Lower leg skin (tissue), 4 donors: ENCODE results near the gene POMZP3. TPM values are rescaled to one million over a fixed set of nuclear protein-coding genes. Genes with fewer than 3 reads are reported as not detected.
"Not testable (repeated sequence)": the region's sequence is repeated elsewhere in the genome, so short reads cannot be mapped to it uniquely, and the experiment has no call there.

Experiments used
- DNase-seq, 2 donors: peaks; one replicate each; pipeline ENCODE4 v3.0.0-alpha.2; 2019; ENCODE audit warnings: low spot score in 2 of 2
- H3K4me3 ChIP-seq: fragments of 200-600 bp; sonication (generic); 2 replicates; pipeline ENCODE4 v1.5.1; 2017; ENCODE audit warnings: mild to moderate bottlenecking, low read depth; ENCODE audit not compliant: poor library complexity, severe bottlenecking
- WGBS, 2 donors: methylation state at CpG; one replicate each; pipeline ENCODE4 v1.1.5; 2018; 5-methylcytosine and 5-hydroxymethylcytosine counted together
- intact Hi-C: fragments of 100-400 bp; cut with DNase I; formaldehyde crosslinking; loops from one replicate; pipeline ENCODE4 v1.15.0; 2023; ENCODE audit warnings: low total_unique reads
- total RNA-seq, 4 donors: library from RNA; depleted of rRNA; stranded (reverse); fragments of >200 nt; gene quantifications; one replicate each; pipeline ENCODE4 v1.1.0, GENCODE V29; 2016

POMZP3 gene
- total RNA-seq, 4 donors from 2014 or later = 2.1 to 6.6 (median 6.0) TPM

GRCh38 chr7:76600116-76600482 is 27.0 kb downstream of the POMZP3 start:
- intact Hi-C loops, H3K4me3 ChIP-seq, DNase-seq: not testable (repeated sequence)
- WGBS, 2 donors = 95 to 100% methylated on average over 1 of the region's 2 CpGs

GRCh38 chr7:76598590-76599264 is 28.4 kb downstream of the POMZP3 start:
- DNase-seq, intact Hi-C loops, H3K4me3 ChIP-seq: not testable (repeated sequence)

DNA sequence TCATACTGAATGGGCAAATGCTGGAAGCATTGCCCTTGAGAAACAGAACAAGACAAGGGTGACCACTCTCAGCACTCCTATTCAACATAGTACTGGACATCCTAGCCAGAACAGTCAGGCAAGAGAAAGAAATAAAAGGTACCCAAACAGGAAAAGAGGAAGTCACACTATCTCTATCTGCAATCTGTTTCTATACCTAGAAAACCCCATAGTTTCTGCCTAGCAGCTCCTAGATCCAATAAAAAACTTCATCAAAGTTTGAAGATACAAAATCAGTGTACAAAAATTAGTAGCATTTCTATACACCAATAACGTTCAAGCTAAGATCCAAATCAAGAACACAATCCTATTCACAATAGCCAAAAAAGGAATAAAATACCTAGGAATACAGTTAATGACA is 29.8 kb downstream of the POMZP3 start:
- 84 to 91% methylated on average over 1 of the region's 1 CpG for WGBS, 2 donors
- DNase-seq, intact Hi-C loops, H3K4me3 ChIP-seq: not testable (repeated sequence)

DNA sequence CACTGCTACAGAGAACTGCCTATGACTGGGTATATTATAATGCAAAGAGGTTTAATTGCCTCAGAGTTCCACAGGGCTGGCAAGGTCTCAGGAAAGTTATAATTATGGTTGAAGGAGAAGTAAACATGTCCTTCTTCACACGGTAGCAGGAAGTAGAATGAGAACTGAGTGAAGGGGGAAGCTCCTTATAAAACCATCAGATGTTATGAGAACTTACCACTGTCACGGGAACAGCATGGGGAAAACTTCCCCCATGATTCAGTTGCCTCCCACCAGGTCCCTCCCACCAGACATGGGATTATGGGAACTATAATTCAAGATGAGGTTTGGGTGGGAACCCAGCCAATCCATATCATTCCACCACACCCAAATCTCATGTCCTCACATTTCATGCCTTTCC is 34.4 kb downstream of the POMZP3 start:
- WGBS, 2 donors = 37 to 38% methylated on average over 2 of the region's 2 CpGs
- DNase-seq, intact Hi-C loops, H3K4me3 ChIP-seq: not testable (repeated sequence)

DNA sequence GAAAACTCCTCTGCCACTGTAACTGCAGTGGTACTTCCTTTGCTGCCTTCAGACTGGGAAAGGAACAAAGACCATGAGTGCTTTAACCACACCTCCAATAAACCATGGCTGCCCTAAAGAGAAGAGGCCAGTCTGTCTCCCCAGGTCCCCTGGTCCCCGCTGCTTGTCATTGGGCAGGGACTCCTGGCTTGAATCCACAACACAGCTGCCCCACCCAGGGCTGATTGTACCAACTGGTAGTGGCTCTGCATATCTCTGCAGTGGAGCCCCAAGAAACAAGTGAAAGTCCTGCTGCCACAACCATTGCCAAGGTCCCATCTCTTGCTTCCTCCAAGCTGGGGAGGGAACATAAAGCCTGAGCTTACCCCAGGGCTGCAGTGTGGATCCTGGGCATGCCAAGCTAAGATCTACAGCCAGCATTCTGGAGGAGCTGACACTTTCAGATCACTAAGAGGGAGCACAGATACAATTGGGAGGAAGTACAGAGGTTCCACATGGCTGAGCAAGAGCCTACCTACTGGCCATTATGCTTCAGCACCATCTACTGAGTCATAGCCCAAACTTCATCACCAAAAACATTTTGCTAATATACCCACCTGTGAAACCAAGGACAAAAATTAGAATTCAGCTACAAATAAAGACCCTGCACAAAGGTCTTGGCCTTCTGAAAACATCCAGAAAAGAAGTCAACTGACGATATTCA is 35.3 kb downstream of the POMZP3 start:
- H3K4me3 ChIP-seq, DNase-seq, intact Hi-C loops: not testable (repeated sequence)
- WGBS, 2 donors = 84 to 88% methylated on average over 1 to 2 of the region's 2 CpGs

- H3K4me3 ChIP-seq, DNase-seq, intact Hi-C loops: not testable (repeated sequence)
- WGBS, 2 donors = 73 to 88% methylated on average over 2 to 3 of the region's 3 CpGs
Observed at GRCh38 chr7:76591033-76591432, 36.0 kb downstream of the POMZP3 start.

DNA sequence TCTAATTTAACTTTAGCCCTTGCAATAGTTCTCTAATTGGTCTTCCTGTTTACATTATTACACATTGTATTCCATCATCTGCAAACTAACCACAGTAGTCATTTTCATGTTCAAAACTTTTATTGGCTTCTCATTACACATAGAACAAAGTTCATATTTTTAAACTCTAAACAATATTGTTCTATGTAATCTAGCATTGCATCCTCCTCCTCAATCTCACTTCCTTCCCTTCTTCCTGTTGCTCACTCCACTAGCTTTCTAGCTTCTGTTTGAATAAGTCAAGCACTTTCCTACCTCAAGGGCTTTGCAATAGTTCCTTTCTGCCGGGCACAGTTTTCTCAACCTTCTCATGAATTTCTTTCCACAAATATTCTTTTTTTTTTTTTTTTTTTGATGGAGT is 38.5 kb downstream of the POMZP3 start:
- intact Hi-C loops, DNase-seq, H3K4me3 ChIP-seq: not testable (repeated sequence)
- 31% methylated on average over 1 of the region's 1 CpG; no CpG with 5 or more reads in 1 of the 2 donors for WGBS, 2 donors

GRCh38 chr7:76586585-76587315 is 40.3 kb downstream of the POMZP3 start:
- DNase-seq, intact Hi-C loops, H3K4me3 ChIP-seq: not testable (repeated sequence)
- WGBS, 2 donors = 92 to 97% methylated on average over 2 of the region's 2 CpGs

DNA sequence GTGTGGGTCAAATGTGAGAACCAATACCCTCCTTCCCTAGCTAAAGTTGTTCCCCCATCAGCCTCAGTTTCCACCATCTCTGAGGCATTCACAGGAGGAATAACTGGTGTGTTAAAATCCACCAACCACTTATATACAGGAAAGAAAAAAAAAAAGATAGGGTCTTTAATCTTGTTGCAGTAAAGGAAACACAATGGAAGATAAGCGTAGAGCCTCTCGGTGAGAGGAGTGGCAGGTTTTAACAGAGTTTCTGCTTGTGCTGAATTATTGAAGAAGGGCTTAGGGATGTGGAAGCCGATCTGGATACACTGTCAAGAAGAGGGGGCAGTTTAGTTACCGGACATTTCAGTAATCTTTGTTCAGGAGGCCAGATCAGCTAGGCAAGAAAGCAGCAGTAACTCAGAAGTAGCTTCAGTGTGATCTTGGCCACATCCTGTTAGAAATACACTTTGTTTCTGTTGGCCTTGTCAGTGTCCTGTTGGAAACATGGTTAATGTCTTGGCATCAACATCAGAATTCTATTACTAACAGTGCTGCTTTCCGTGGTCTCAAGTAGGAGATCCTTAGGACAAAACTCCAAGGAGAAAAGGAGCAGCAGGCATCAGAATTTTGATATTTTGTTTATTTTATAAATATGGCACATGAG is 43.3 kb downstream of the POMZP3 start:
- 21 to 23% methylated on average over 5 of the region's 5 CpGs for WGBS, 2 donors
- intact Hi-C loops, DNase-seq: not testable (repeated sequence)

DNA sequence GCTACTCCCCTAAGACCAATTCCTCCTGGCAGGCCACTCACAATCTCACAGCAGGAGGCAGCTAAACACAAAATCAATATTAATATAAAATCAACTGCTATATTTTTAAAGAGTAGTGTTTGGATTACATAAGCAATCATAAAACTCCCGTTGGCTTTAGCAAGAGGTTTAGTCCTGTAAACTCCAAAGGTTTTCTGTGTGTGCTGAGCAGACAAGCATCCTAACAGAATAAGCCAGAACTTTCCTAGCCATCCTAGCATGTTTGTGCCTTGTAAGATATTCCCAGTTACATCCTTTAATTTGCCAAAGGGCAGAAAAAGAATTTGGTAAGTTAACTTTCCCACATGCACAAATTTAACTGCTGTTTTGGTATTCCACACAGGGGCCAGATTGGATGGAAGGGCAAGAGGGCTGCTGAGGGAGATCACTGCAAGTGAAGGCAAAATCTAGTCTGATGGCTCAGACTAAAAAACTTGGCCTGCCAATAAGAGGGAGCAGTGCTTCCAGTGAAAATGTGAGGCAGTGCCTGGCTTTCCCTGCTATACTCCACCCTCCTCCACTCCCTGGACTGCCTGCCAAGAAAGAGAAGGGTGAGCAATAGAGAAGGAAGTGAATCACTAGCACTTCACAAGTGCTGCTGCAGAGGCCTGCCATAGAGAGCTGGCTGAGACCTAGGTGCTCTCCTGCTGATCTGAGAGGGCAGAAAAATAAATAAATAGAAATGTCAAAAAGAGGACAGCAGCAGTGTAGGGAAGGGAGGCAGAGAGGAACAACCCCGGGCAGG is 44.0 kb downstream of the POMZP3 start:
- peak; percentile 83 to 89 for DNase-seq
- 0 to 13% methylated on average over 2 of the region's 2 CpGs for WGBS, 2 donors
- intact Hi-C loops, H3K4me3 ChIP-seq: not testable (repeated sequence)

More for the DNA sequence above, 43.3 kb downstream of the POMZP3 start:
- H3K4me3 ChIP-seq = not testable (repeated sequence)

DNA sequence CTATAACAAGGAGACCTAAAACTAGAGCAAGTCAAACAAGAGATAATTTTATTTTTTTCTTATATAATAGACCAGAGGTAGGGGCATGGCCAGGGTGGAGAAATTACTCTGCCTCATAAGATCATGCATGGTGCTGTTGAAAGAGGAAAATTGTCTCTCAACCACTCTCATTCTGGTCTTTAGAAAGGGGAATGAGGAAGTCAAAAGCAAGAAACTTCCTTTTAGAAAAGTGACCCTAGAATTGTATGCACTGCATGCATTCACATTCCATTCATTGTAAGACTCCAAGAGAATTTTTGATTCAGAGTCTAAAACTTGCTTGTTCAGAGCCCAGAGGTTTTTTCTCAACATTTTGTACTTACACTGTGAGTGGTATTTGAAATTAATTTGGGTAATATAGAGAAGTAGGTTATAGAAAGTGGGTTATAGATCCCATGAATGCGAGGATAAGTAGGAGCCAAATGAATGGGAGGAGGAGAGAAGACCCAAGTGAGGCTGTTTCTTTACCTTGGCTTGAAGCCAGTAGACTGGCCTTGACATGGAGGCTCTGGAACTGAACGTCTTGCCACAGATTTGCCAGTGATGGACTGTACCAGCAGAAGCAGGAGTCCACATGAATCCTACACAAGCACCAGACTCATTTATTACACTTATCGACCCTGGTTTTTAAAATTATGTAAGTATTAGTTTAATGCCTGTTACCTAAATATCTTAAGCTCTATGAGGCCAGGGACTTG is 51.0 kb downstream of the POMZP3 start:
- intact Hi-C loops, H3K4me3 ChIP-seq, DNase-seq: not testable (repeated sequence)
- WGBS, 2 donors = 70 to 78% methylated on average over 3 of the region's 3 CpGs

DNA sequence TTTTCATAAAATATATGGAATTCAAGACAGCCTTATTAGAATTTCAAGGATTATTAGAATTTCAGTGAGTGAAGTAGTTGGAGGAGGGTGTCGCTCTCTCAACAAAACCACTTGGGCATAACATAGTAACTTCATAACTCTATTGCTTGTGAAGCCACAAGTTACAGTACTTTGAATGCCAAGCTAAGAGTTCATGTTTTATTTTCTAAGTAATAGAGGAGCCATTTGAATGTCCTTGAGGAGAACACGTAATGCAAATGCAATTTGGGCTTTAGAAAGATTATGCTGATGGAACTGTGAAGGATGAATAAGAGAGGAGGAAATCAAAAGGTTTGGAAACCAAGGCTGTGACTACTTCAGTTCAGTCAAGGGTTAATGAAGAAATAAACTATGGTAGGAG is 51.6 kb downstream of the POMZP3 start:
- WGBS, 2 donors = 100% methylated on average over 1 of the region's 2 CpGs
- H3K4me3 ChIP-seq, DNase-seq, intact Hi-C loops: not testable (repeated sequence)

DNA sequence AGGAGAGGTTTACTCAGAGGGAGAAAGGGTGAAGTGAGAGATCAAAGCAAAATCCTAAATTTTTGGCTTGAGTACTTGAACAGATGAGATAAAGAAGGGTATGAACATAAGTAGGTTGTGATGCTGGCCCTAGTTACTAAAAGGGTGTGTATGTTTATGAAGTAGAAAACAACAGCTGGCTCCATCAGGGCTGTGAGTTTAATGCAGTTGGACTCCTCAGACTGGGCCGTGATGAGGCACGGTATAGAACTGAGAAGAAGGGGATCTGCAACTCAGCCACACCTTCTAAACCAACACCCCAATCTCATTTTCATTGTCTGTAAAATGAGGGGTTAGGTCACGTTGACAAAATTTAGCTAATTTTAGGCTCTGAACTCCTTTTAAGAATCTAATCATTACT is 54.8 kb downstream of the POMZP3 start:
- DNase-seq, H3K4me3 ChIP-seq, intact Hi-C loops: not testable (repeated sequence)
- 55 to 72% methylated on average over 3 of the region's 3 CpGs for WGBS, 2 donors
